Prostate gland (tissue), 2 donors: Measurements from ENCODE around the gene EPS15. TPM values are rescaled to one million over a fixed set of nuclear protein-coding genes. Genes with fewer than 3 reads are reported as not detected.

Source experiments
- DNase-seq: peaks from one replicate; pipeline ENCODE4 v3.0.0-alpha.2; 2019; ENCODE audit warnings: low spot score
- H3K27ac ChIP-seq, 2 donors: fragments of 200-600 bp; sonication (generic); 2 replicates each; pipeline ENCODE4 v1.5.1; 2017 to 2019
- H3K27me3 ChIP-seq: fragments of 200-600 bp; sonication (generic); replicated peaks from 2 replicates; pipeline ENCODE4 v1.5.1; 2019; ENCODE audit not compliant: insufficient read depth
- H3K36me3 ChIP-seq, 2 donors: fragments of 200-600 bp; sonication (generic); 1 replicate in 1 of 2; 2 replicates in 1 of 2; pipeline versions ENCODE4 v1.5.1 to v1.8.1; 2017 to 2019
- H3K4me1 ChIP-seq: fragments of 200-600 bp; sonication (generic); replicated peaks from 2 replicates; pipeline ENCODE4 v1.5.1; 2019
- H3K4me3 ChIP-seq, 2 donors: fragments of 200-600 bp; sonication (generic); 2 replicates each; pipeline ENCODE4 v1.5.1; 2017 to 2019
- H3K9me3 ChIP-seq: fragments of 200-600 bp; sonication (generic); 2 replicates; pipeline ENCODE4 v1.5.1; 2017
- POLR2A ChIP-seq: fragments of 450-650 bp; IDR thresholded peaks from one replicate; pipeline ENCODE4 v1.6.1; 2016; ENCODE audit warnings: antibody characterized with exemption, mild to moderate bottlenecking
- POLR2AphosphoS5 ChIP-seq: sonication (generic); formaldehyde crosslinking; IDR thresholded peaks from one replicate; pipeline ENCODE4 v1.6.1; 2017; ENCODE audit warnings: antibody characterized with exemption
- WGBS: methylation state at CpG from one replicate; pipeline ENCODE4 v1.1.5; 2018; 5-methylcytosine and 5-hydroxymethylcytosine counted together
- intact Hi-C: fragments of 100-400 bp; cut with DNase I; formaldehyde crosslinking; loops from one replicate; pipeline ENCODE4 v1.14.2; 2022
- total RNA-seq, 2 donors: library from RNA; depleted of rRNA; stranded (reverse); fragments of >200 nt; gene quantifications; one replicate each; pipeline ENCODE4 v1.1.0, GENCODE V29; 2016
- TF ChIP-seq, protein P1 (sequence below), 4 experiments: fragments of 200-600 bp in 2 of 4; fragments of 450-650 bp in 2 of 4; sonication (generic) in 2 of 4; IDR thresholded peaks; 1 replicate in 3 of 4; 2 replicates in 1 of 4; pipeline ENCODE4 v1.5.1; 2016 to 2019; ENCODE audit warnings: antibody characterized with exemption in 4 of 4, mild to moderate bottlenecking in 2 of 4, moderate library complexity in 2 of 4

EPS15 gene
- total RNA-seq, 2 donors from 2014 or later, result 62.4 to 70.4 TPM

DNA sequence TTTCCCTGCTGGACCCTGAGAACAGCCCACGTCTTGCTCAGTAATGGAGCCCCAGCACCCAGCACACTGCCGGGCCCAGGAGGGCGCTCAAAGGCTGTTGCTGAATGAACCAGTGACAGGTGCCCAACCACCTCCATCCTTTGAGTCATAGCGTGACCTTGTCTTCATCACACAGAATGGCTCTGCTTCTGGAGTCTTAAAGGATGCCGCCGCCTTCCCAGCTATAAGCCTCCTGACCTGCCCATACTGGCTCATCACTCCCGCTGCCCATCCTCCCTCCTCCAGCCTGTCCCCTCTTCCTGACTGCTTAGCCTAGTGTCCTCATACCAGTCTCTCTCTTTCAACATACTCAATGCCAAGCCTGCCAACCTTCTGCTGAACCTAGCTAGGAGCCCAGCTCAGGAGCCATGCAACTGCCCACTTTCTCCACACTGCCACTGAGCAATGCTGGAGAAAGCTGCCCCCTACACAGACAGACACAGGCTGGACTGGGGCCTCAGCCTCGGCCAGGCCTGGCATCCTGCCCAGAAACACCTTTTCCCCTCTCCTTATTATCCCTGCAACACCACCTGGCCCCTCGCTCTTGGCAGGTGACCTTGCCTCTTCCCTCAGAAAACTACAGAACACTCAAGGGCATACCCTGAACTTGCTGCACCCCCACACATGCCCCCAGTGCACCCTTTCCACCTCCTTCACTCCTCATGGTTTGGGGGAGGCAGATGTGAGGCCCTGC lies 202.8 kb downstream of the EPS15 start:
- intact Hi-C loops, result no loop called here
- Histone ChIP-seq H3K36me3 (no peaks in the 10 kb centered on the region), H3K27me3 (no peaks in the 10 kb centered on the region), H3K9me3 (no peaks in the 10 kb centered on the region), H3K4me1 (peaks cover 18% of the 10 kb centered on the region), H3K27ac (peak overlapping the region in 1 of 2 donors; percentile 89), H3K4me3 (no peak overlapping the region)
- TF ChIP-seq, protein P1, sequence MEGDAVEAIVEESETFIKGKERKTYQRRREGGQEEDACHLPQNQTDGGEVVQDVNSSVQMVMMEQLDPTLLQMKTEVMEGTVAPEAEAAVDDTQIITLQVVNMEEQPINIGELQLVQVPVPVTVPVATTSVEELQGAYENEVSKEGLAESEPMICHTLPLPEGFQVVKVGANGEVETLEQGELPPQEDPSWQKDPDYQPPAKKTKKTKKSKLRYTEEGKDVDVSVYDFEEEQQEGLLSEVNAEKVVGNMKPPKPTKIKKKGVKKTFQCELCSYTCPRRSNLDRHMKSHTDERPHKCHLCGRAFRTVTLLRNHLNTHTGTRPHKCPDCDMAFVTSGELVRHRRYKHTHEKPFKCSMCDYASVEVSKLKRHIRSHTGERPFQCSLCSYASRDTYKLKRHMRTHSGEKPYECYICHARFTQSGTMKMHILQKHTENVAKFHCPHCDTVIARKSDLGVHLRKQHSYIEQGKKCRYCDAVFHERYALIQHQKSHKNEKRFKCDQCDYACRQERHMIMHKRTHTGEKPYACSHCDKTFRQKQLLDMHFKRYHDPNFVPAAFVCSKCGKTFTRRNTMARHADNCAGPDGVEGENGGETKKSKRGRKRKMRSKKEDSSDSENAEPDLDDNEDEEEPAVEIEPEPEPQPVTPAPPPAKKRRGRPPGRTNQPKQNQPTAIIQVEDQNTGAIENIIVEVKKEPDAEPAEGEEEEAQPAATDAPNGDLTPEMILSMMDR (IDR thresholded peaks at IDR 0.05), result no peak
- TF ChIP-seq POLR2A, result no peak
- DNase-seq, result no peak
- WGBS, result 86% methylated on average over 9 of the region's 9 CpGs

DNA sequence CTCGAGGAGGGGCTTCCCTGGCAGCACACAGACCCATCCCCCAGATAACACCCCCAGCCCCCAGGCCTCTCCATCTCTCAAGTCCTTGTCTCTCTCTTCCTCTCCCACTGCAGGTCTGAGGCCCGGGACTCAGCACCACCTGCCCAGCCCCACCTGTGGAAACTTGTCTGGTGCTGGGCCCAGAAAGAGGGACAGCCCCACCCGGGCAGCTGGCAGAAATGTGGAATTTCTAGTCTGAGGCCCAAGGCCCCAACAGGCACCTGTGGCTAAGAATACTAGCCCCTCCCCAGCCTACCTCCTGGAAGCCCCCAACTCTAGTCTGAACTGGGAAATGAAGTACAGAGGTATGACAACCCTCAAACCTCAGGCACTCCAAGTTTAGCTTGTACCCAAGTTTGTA lies 204.1 kb downstream of the EPS15 start:
- intact Hi-C loops, result no loop called here
- Histone ChIP-seq H3K27ac (peak overlapping the region; percentile 88 to 89), H3K36me3 (no peaks in the 10 kb centered on the region), H3K4me3 (no peak overlapping the region), H3K27me3 (no peaks in the 10 kb centered on the region), H3K4me1 (peaks cover 18% of the 10 kb centered on the region), H3K9me3 (no peaks in the 10 kb centered on the region)
- 44% methylated on average over 3 of the region's 3 CpGs for WGBS
- TF ChIP-seq, protein P1 (IDR thresholded peaks at IDR 0.05), result no peak
- peak; percentile 39 for TF ChIP-seq POLR2AphosphoS5
- DNase-seq, result peak; percentile 85

DNA sequence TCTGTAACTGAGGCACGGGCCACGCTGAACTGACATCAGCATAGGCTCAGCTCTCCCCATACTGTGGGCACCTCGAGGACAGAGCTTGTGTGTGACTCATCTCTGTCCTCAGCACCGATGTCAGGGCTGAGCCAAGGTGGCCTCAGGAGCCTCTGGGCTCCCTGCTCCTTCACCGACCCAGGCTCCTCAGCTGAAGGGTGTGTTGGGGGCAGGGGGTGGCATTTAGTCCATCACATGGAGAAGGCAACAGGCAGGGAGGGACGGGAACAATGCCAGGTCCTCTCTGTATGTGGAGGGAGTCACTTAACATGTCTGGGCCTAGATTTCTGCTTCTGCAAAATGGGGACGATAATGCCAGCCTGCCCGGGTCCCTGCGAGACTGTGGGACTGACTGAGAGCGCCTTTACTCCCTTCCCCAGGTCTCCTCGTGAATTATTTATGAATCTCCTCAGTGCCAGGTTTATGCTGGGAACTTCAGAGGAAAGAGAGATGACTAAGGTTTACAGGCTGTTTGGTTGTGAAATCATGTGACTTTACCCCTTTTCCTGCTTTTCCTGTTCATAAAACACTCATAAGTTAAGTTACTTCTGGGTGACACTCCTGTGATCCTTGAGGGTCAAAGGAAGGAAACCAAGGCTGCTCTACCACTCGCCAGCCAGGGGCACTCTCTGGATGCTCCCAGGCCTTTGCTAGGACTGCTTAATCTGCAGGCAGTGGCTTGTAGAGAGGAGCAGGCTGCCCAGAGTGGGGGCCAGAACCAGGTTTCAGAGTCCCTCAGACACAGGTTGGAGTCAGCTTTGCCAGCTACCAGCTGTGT lies 204.9 kb downstream of the EPS15 start:
- TF ChIP-seq POLR2AphosphoS5, result peak; percentile 93
- TF ChIP-seq, protein P1 (IDR thresholded peaks at IDR 0.05), result no peak

DNA sequence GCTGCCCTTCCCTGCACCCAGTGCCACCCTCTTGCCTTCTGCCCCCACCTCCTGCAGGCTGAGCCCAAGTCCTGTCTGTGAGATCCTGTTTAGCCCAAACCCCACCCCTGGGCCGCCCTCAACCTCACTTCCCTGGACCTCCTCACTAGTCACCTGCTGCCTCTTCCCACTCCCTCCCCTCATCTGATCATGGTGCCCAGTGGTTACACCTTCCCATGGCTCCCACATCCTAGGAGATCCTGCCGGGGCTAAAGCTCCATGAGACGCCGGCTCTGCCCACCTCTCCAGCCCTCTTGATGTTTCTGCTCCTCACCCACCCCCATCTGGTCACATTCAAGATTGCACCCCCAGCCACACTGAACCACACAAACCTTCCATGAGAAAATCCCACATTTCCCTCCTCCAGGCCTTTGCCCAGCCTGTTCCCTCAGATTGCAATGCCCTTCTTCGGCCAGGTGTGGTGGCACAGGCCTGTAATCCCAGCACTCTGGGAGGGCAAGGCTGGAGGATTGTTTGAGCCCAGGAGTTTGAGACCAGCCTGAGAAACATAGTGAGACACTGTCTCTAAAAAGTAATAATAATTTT lies 205.7 kb downstream of the EPS15 start:
- Histone ChIP-seq H3K36me3 (no peaks in the 10 kb centered on the region), H3K27ac (peak overlapping the region; percentile 88 to 89), H3K9me3 (no peaks in the 10 kb centered on the region), H3K4me3 (no peak overlapping the region), H3K4me1 (peaks cover 18% of the 10 kb centered on the region), H3K27me3 (no peaks in the 10 kb centered on the region)
- TF ChIP-seq POLR2AphosphoS5 (no peak), POLR2A (no peak)
- TF ChIP-seq, protein P1 (IDR thresholded peaks at IDR 0.05), result peak in 1 of 4 experiments; percentile 31
- no peak for DNase-seq
- WGBS, result 91% methylated on average over 5 of the region's 5 CpGs
- intact Hi-C loops, result no loop called here

More for the DNA sequence above, 204.9 kb downstream of the EPS15 start:
- H3K4me3 ChIP-seq, result no peak overlapping the region
- H3K4me1 ChIP-seq, result peaks cover 18% of the 10 kb centered on the region
- H3K9me3 ChIP-seq, result no peaks in the 10 kb centered on the region
- DNase-seq, result peak; percentile 78
- H3K27ac ChIP-seq, result peak overlapping the region; percentile 88 to 89
- WGBS, result 39% methylated on average over 12 of the region's 12 CpGs
- no peaks in the 10 kb centered on the region for H3K27me3 ChIP-seq
- intact Hi-C loops, result no loop called here
- no peaks in the 10 kb centered on the region for H3K36me3 ChIP-seq
